Measurements from ENCODE around the gene GAS5.

GRCh38 chr1:173870252-173871075 lies 2.7 kb upstream of the GAS5 start:
- no peak for TF ChIP-seq POLR2AphosphoS5 (IDR thresholded peaks at IDR 0.05; ENCODE audit: low read depth, low read length)
- 0 out of 2 replicates have a peak, but pooled peaks have one; percentile 21 for TF ChIP-seq POLR2A (IDR thresholded peaks at IDR 0.05; ENCODE audit: low read depth, low read length)
- no peak for TF ChIP-seq SPI1 (IDR thresholded peaks at IDR 0.05; ENCODE audit: low read depth, low read length)
- TF ChIP-seq TAF1 (IDR thresholded peaks at IDR 0.05; ENCODE audit: low read depth, low read length): peak; percentile 60; the same call in 1 of the 2 replicates
